K562 (cell line): ENCODE results near the gene ST7. TPM values are rescaled to one million over a fixed set of nuclear protein-coding genes. Genes with fewer than 3 reads are reported as not detected.

Experiments
- ATAC-seq: fragments of 200-7000 bp; cut with Tn5 transposase; 3 replicates; pipeline ENCODE4 v1.9.1; 2020; ENCODE audit warnings: moderate library complexity
- BruUV-seq: library from RNA; stranded (reverse); fragments of 400-500 nt; replicated peaks from 2 replicates; lab custom pipeline; 2021; lab: Mats Ljungman, UMichigan
- CTCF ChIA-PET: fragments of 300-600 bp; formaldehyde crosslinking; extraction: SDS; loops from one replicate; lab custom pipeline; 2021; ENCODE audit warnings: low intra/inter-chr PET ratio; lab: Yijun Ruan, JAX
- POLR2A ChIA-PET: fragments of 300-600, 350-650 bp; sonication (Branson Sonifier 250); formaldehyde crosslinking; extraction: SDS; loops from one replicate; lab custom pipeline; 2021; ENCODE audit warnings: antibody characterized with exemption, inconsistent platforms; lab: Yijun Ruan, JAX
- DNase-seq, 4 experiments: peaks; one replicate each; pipeline versions ENCODE4 v3.0.0 to v3.0.0-alpha.2; 2011 to 2018; ENCODE audit warnings: low spot score in 3 of 4, mixed read lengths in 3 of 4; ENCODE audit errors: extremely low read depth in 1 of 4
- FAIRE-seq: peaks from 2 replicates; lab custom pipeline; 2011; peaks lifted over from hg19 to GRCh38; lab: Jason Lieb, UNC
- H2AFZ ChIP-seq: 2 replicates; pipeline ENCODE4 v1.6.0; 2011; ENCODE audit warnings: low read depth, low read length, control low read depth, inconsistent platforms
- H3K27ac ChIP-seq: fragments of 200-600 bp; 3 replicates; pipeline ENCODE4 v1.8.0; 2011; ENCODE audit warnings: low read depth, mild to moderate bottlenecking, control low read depth, inconsistent platforms, low read length, moderate library complexity, mixed read lengths; ENCODE audit errors: extremely low read depth
- H3K27me3 ChIP-seq, 2 experiments: fragments of 300-600 bp in 1 of 2; 2 replicates in 1 of 2; 3 replicates in 1 of 2; pipeline versions ENCODE4 v1.6.0 to v1.8.0; 2011; ENCODE audit warnings: inconsistent platforms in 2 of 2, low read length in 2 of 2, mild to moderate bottlenecking in 1 of 2, mixed read lengths in 1 of 2, moderate library complexity in 1 of 2; ENCODE audit not compliant: control insufficient read depth in 2 of 2, insufficient read depth in 2 of 2
- H3K36me3 ChIP-seq: fragments of 300-600 bp; 3 replicates; pipeline ENCODE4 v1.8.0; 2011; ENCODE audit warnings: mild to moderate bottlenecking, low read length, inconsistent platforms; ENCODE audit not compliant: control insufficient read depth, insufficient read depth
- H3K4me1 ChIP-seq, 2 experiments: fragments of 200-600 bp in 1 of 2; replicated peaks in 1 of 2; 2 replicates in 1 of 2; 3 replicates in 1 of 2; pipeline versions ENCODE4 v1.5.1 to v1.8.0; 2011; ENCODE audit warnings: inconsistent platforms in 2 of 2, low read length in 2 of 2, mild to moderate bottlenecking in 1 of 2, mixed read lengths in 1 of 2, moderate library complexity in 1 of 2; ENCODE audit not compliant: control insufficient read depth in 2 of 2, insufficient read depth in 2 of 2
- H3K4me2 ChIP-seq: 2 replicates; pipeline ENCODE4 v1.6.1; 2011; ENCODE audit warnings: low read length, control low read depth, inconsistent platforms, mixed read lengths; ENCODE audit not compliant: insufficient read depth
- H3K4me3 ChIP-seq: fragments of 200-600 bp; sonication (generic), shearing (Covaris generic); 2 replicates; pipeline ENCODE4 v1.5.1; 2016; ENCODE audit warnings: control low read depth, inconsistent platforms
- H3K79me2 ChIP-seq: fragments of 200-600 bp; 3 replicates; pipeline ENCODE4 v1.8.0; 2011; ENCODE audit warnings: low read length, inconsistent platforms; ENCODE audit not compliant: control insufficient read depth, insufficient read depth
- H3K9ac ChIP-seq, 2 experiments: 2 replicates each; pipeline versions ENCODE4 v1.6.0 to v1.6.1; 2011; ENCODE audit warnings: low read depth in 2 of 2, low read length in 2 of 2, control low read depth in 1 of 2, inconsistent platforms in 1 of 2, mild to moderate bottlenecking in 1 of 2, mixed read lengths in 1 of 2; ENCODE audit not compliant: insufficient read depth in 1 of 2
- H3K9me1 ChIP-seq: one replicate; pipeline ENCODE4 v1.6.0; 2011; ENCODE audit warnings: inconsistent platforms, mild to moderate bottlenecking, low read length, moderate library complexity; ENCODE audit not compliant: control insufficient read depth, insufficient read depth
- H3K9me3 ChIP-seq: replicated peaks from 2 replicates; pipeline ENCODE4 v1.5.1; 2011; ENCODE audit warnings: low read depth, low read length, inconsistent platforms; ENCODE audit not compliant: control insufficient read depth, insufficient read depth
- H4K20me1 ChIP-seq: replicated peaks from 2 replicates; pipeline ENCODE4 v1.6.1; 2011; ENCODE audit warnings: low read length, inconsistent platforms, mixed read lengths; ENCODE audit not compliant: control insufficient read depth, insufficient read depth
- C11orf30 ChIP-seq: fragments of 450-650 bp; IDR thresholded peaks from 2 replicates; pipeline ENCODE4 v1.6.1; 2016; ENCODE audit warnings: low read depth, mild to moderate bottlenecking
- EGR1 ChIP-seq: fragments of 450-650 bp; conservative IDR thresholded peaks from 2 replicates; pipeline ENCODE4 v1.6.1; 2017; ENCODE audit warnings: mild to moderate bottlenecking
- ESRRB ChIP-seq: fragments of 250-450 bp; sonication (Bioruptor Pico); IDR thresholded peaks from 2 replicates; pipeline ENCODE4 v1.5.0; 2020; ENCODE audit warnings: mild to moderate bottlenecking, moderate library complexity, borderline replicate concordance
- HMBOX1 ChIP-seq: sonication (generic); IDR thresholded peaks from 2 replicates; pipeline ENCODE4 v1.6.1; 2016
- KDM1A ChIP-seq, 2 experiments: fragments of 450-650 bp; IDR thresholded peaks; 2 replicates each; pipeline ENCODE4 v1.6.1; 2016; ENCODE audit warnings: mild to moderate bottlenecking in 2 of 2
- MXD1 ChIP-seq: fragments of 250-450 bp; sonication (Bioruptor Pico); IDR thresholded peaks from 2 replicates; pipeline ENCODE4 v1.8.0; 2021; ENCODE audit warnings: borderline replicate concordance, mild to moderate bottlenecking, moderate library complexity; ENCODE audit not compliant: poor library complexity, severe bottlenecking
- ZNF41 ChIP-seq: fragments of 250-450 bp; sonication (Bioruptor Pico); conservative IDR thresholded peaks from 2 replicates; pipeline ENCODE4 v1.4.0; 2020; ENCODE audit warnings: mild to moderate bottlenecking
- ZNF77 ChIP-seq: fragments of 250-450 bp; sonication (Bioruptor Pico); IDR thresholded peaks from 2 replicates; pipeline ENCODE4 v1.5.0; 2020
- ZSCAN32 ChIP-seq: fragments of 450-650 bp; formaldehyde crosslinking; IDR thresholded peaks from 2 replicates; pipeline ENCODE4 v1.4.0; 2020; ENCODE audit warnings: mild to moderate bottlenecking, moderate library complexity
- WGBS: fragments of 100-300 bp; shearing (Covaris generic); methylation state at CpG from one replicate; pipeline ENCODE4 v1.1.6; 2016; ENCODE audit warnings: low coverage, mixed read lengths; ENCODE audit not compliant: insufficient coverage; ENCODE audit errors: missing lambda C conversion rate; 5-methylcytosine and 5-hydroxymethylcytosine counted together
- in situ Hi-C: fragments of 300-500 bp; cut with MboI; formaldehyde crosslinking; loops from 4 replicates; pipeline ENCODE4 v1.15.0; 2018; ENCODE audit warnings: inconsistent platforms, mixed read lengths
- intact Hi-C: fragments of 100-400 bp; cut with micrococcal nuclease; formaldehyde crosslinking; loops from 2 replicates; pipeline ENCODE4 v1.14.2; 2022
- polyA plus RNA-seq, 8 experiments: library from polyadenylated mRNA; depleted of rRNA in 4 of 8; stranded (reverse) in 5 of 8; unstranded in 3 of 8; fragments of >200 nt; fragmentation: Nextera tagmentation in 2 of 8; fragmentation: Illumina TruSeq in 1 of 8; extraction: Ambion mirVana in 2 of 8; extraction: Trizol in 1 of 8; gene quantifications; 2 replicates each; pipeline versions ENCODE4 v1.2.1 to v1.2.3, GENCODE V29; 2011 to 2014; ENCODE audit warnings: inconsistent platforms in 1 of 8, missing spikeins in 1 of 8
- total RNA-seq, 7 experiments: library from RNA; depleted of rRNA in 6 of 7; stranded (reverse); fragments of >200 nt in 6 of 7; fragmentation: Illumina TruSeq in 2 of 7; extraction: Trizol in 2 of 7; gene quantifications; 2 replicates each; pipeline versions ENCODE4 v1.2.1 to v1.2.3, GENCODE V29; 2011 to 2021; ENCODE audit warnings: low replicate concordance in 1 of 7
- TF ChIP-seq, protein P1 (sequence below): sonication (generic); formaldehyde crosslinking; IDR thresholded peaks from 2 replicates; pipeline ENCODE4 v1.8.1; 2023; ENCODE audit warnings: mild to moderate bottlenecking, missing genetic modification reagents

ST7 gene
- total and polyA plus RNA-seq, 9 of the 15 experiments (the other 6 are each of a cell fraction or from before 2014, with no cell fraction given) = 23.9 to 56.3 (median 36.9) TPM

DNA sequence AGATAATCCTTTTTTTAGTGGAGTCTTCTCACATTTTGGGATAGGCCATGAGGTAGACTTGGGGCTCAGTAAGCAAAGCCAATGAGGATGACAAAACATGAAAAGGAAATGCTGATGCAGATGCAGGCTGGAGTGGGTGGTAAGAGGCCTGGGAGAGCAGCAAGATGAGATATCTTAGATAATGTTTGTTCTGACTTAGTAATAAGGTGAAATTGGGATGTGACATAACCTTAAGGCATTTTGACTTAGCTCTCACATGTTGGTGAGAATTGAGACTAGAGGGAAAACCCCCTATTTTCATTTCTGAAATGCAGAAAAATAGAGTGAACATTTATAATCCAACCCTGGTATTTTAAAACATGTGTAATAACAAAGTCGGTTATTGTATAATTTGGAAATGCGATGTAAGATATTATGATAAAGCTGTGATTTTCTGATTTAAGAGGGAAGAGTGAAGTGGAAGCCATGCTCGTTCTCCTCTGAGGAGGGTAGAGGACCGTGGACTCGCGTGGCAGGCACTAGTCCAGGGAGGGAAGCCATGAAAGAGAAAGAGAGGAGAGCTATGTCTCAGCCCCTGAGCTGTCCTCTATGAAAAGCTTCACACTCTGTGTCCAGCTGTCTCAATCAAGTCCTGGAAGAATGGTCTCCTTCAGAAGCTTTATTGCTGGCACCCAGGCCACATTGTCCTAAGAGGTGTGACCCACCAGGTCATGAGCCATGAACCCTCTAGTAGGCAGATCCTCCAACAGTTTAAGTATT is 57.3 kb downstream of the ST7 start:
- H3K27me3 ChIP-seq = no peaks in the 10 kb centered on the region
- no peaks in the 10 kb centered on the region for H3K36me3 ChIP-seq
- intact Hi-C loops = loop anchor here (10.0 kb wide), 1 partner anchor 796 kb away; the partner anchor contains the start of gene TES
- peak; percentile 19; the same call in 1 of the 2 replicates for TF ChIP-seq C11orf30
- no peak for TF ChIP-seq KDM1A (IDR thresholded peaks at IDR 0.05)
- no peak for TF ChIP-seq ZNF77
- TF ChIP-seq, protein P1, sequence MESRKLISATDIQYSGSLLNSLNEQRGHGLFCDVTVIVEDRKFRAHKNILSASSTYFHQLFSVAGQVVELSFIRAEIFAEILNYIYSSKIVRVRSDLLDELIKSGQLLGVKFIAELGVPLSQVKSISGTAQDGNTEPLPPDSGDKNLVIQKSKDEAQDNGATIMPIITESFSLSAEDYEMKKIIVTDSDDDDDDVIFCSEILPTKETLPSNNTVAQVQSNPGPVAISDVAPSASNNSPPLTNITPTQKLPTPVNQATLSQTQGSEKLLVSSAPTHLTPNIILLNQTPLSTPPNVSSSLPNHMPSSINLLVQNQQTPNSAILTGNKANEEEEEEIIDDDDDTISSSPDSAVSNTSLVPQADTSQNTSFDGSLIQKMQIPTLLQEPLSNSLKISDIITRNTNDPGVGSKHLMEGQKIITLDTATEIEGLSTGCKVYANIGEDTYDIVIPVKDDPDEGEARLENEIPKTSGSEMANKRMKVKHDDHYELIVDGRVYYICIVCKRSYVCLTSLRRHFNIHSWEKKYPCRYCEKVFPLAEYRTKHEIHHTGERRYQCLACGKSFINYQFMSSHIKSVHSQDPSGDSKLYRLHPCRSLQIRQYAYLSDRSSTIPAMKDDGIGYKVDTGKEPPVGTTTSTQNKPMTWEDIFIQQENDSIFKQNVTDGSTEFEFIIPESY (CRISPR knock-in tag) = no peak
- no peak for TF ChIP-seq MXD1 (CRISPR knock-in tag)
- TF ChIP-seq EGR1 = peak; percentile 52; the same call in 1 of the 2 replicates
- TF ChIP-seq HMBOX1 = peak; percentile 4; the same call in 1 of the 2 replicates
- no peak for TF ChIP-seq ZNF41 (CRISPR knock-in tag)
- TF ChIP-seq ESRRB = no peak
- 0 out of 2 replicates have a peak, but pooled peaks have one; percentile 9 for TF ChIP-seq ZSCAN32 (CRISPR knock-in tag)
- FAIRE-seq (no peak), DNase-seq (no peak), ATAC-seq (no peak)
- H3K9ac ChIP-seq = peak overlapping the region in 1 of 2 experiments; percentile 11; a peak in 1 of 4 replicates
- peaks cover 53% of the 10 kb centered on the region for H3K79me2 ChIP-seq
- no peaks in the 10 kb centered on the region for H4K20me1 ChIP-seq
- no peaks in the 10 kb centered on the region for H3K9me3 ChIP-seq
- H2AFZ ChIP-seq = no peak overlapping the region
- no peak overlapping the region for H3K4me2 ChIP-seq
- ChIA-PET CTCF (interaction anchor here (0.6 to 2.5 kb wide), 2 partner anchors 21 to 109 kb away, joined by 3 to 10 read pairs; no protein-coding TSS in a partner anchor), POLR2A (interaction anchor here (0.6 to 4.7 kb wide), 2 partner anchors 10 to 54 kb away, joined by 3 to 17 read pairs; no protein-coding TSS in a partner anchor)
- H3K9me1 ChIP-seq = no peaks in the 10 kb centered on the region
- BruUV-seq = no TSS peak
- peaks cover 7 to 54% of the 10 kb centered on the region in 2 experiments for H3K4me1 ChIP-seq
- in situ Hi-C loops = no loop called here
- H3K27ac ChIP-seq = no peak overlapping the region
- no peak overlapping the region for H3K4me3 ChIP-seq
- 75% methylated on average over 6 of the region's 6 CpGs for WGBS
